Omental fat pad (tissue), 4 donors: ENCODE data around the gene S1PR3. TPM values are rescaled to one million over a fixed set of nuclear protein-coding genes. Genes with fewer than 3 reads are reported as not detected.

Source experiments
- ATAC-seq: fragments of 150-250 bp; one replicate; pipeline ENCODE4 v1.9.1; 2016; ENCODE audit warnings: mild to moderate bottlenecking, moderate library complexity; ENCODE audit not compliant: low FRiP score
- DNase-seq: peaks from one replicate; pipeline ENCODE4 v3.0.0-alpha.2; 2019; ENCODE audit warnings: low spot score
- CTCF ChIP-seq, 3 donors: fragments of 450-650 bp; IDR thresholded peaks; one replicate each; pipeline ENCODE4 v1.5.1; 2016 to 2017; ENCODE audit warnings: antibody characterized with exemption in 3 of 3, mild to moderate bottlenecking in 3 of 3, moderate library complexity in 2 of 3
- total RNA-seq, 4 donors: library from RNA; depleted of rRNA; stranded (reverse); fragments of >200 nt; gene quantifications; one replicate each; pipeline ENCODE4 v1.1.0, GENCODE V29; 2016

The S1PR3 gene
- total RNA-seq, 4 donors from 2014 or later = 19.0 to 61.7 (median 30.1) TPM

- no peak for DNase-seq
- no peak for ATAC-seq
- TF ChIP-seq CTCF (IDR thresholded peaks at IDR 0.05) = no peak
Observed at GRCh38 chr9:89032173-89032572, 40.9 kb downstream of the S1PR3 start.

GRCh38 chr9:89032661-89033060 lies 41.4 kb downstream of the S1PR3 start:
- no peak for DNase-seq
- TF ChIP-seq CTCF (IDR thresholded peaks at IDR 0.05) = no peak
- no peak for ATAC-seq

- TF ChIP-seq CTCF (IDR thresholded peaks at IDR 0.05) = no peak
- ATAC-seq (no peak), DNase-seq (no peak)
Observed at GRCh38 chr9:89036383-89036782, 45.1 kb downstream of the S1PR3 start.

- no peak for DNase-seq
- ATAC-seq = no peak
- TF ChIP-seq CTCF (IDR thresholded peaks at IDR 0.05) = no peak
Observed at GRCh38 chr9:89036891-89037290, 45.6 kb downstream of the S1PR3 start.

- TF ChIP-seq CTCF (IDR thresholded peaks at IDR 0.05) = no peak
- peak; percentile 83 for ATAC-seq
Observed at GRCh38 chr9:89037346-89037745, 46.1 kb downstream of the S1PR3 start.

GRCh38 chr9:89037891-89038290 lies 46.6 kb downstream of the S1PR3 start:
- no peak for DNase-seq
- peak; percentile 9 for ATAC-seq
- TF ChIP-seq CTCF (IDR thresholded peaks at IDR 0.05) = no peak

More at GRCh38 chr9:89037346-89037745, 46.1 kb downstream of the S1PR3 start:
- no peak for DNase-seq

GRCh38 chr9:89038382-89039103 lies 47.3 kb downstream of the S1PR3 start:
- DNase-seq (no peak), ATAC-seq (peak; percentile 78)
- TF ChIP-seq CTCF (IDR thresholded peaks at IDR 0.05) = no peak
